Endothelial cell of umbilical vein (primary cell): ENCODE data around the gene OR4D2. TPM values are rescaled to one million over a fixed set of nuclear protein-coding genes. Genes with fewer than 3 reads are reported as not detected.

Experiments
- BruUV-seq: library from RNA; stranded (reverse); fragments of 400-500 nt; replicated peaks from 2 replicates; lab custom pipeline; 2021; lab: Mats Ljungman, UMichigan
- CTCF ChIA-PET: fragments of 300-600, 350-600 bp; sonication (Branson Sonifier 250); formaldehyde crosslinking; loops from one replicate; lab custom pipeline; 2021; ENCODE audit warnings: antibody characterized with exemption, inconsistent platforms; lab: Charles Lee
- POLR2A ChIA-PET: fragments of 300-600, 350-600 bp; sonication (Branson Sonifier 250); formaldehyde crosslinking; loops from one replicate; lab custom pipeline; 2021; ENCODE audit warnings: antibody characterized with exemption, inconsistent platforms; lab: Charles Lee
- DNase-seq: peaks from one replicate; pipeline ENCODE4 v3.0.0-alpha.2; 2011; ENCODE audit warnings: low read depth, low spot score
- FAIRE-seq: peaks from 2 replicates; lab custom pipeline; 2011; peaks lifted over from hg19 to GRCh38; lab: Jason Lieb, UNC
- H2AFZ ChIP-seq: 2 replicates; pipeline ENCODE4 v1.6.0; 2012; ENCODE audit warnings: low read depth, low read length, control low read depth, inconsistent platforms
- H3K27ac ChIP-seq: 2 replicates; pipeline ENCODE4 v1.5.1; 2011; ENCODE audit warnings: low read depth, mild to moderate bottlenecking, control low read depth, low read length, moderate library complexity; ENCODE audit not compliant: insufficient read depth
- H3K27me3 ChIP-seq, 2 experiments: 2 replicates each; pipeline versions ENCODE4 v1.6.0 to v1.6.1; 2011; ENCODE audit warnings: low read length in 2 of 2, mixed read lengths in 1 of 2; ENCODE audit not compliant: control insufficient read depth in 2 of 2, insufficient read depth in 2 of 2
- H3K36me3 ChIP-seq, 2 experiments: 2 replicates in 1 of 2; 3 replicates in 1 of 2; pipeline ENCODE4 v1.5.1; 2011; ENCODE audit warnings: low read length in 2 of 2, mild to moderate bottlenecking in 1 of 2, moderate library complexity in 1 of 2; ENCODE audit not compliant: control insufficient read depth in 2 of 2, insufficient read depth in 2 of 2; ENCODE audit errors: extremely low read depth in 1 of 2
- H3K4me1 ChIP-seq: 3 replicates; pipeline ENCODE4 v1.5.1; 2011; ENCODE audit warnings: mild to moderate bottlenecking, low read length; ENCODE audit not compliant: control insufficient read depth, insufficient read depth; ENCODE audit errors: extremely low read depth
- H3K4me2 ChIP-seq: 2 replicates; pipeline ENCODE4 v1.6.1; 2011; ENCODE audit warnings: low read length, control low read depth, mixed read lengths; ENCODE audit not compliant: insufficient read depth
- H3K4me3 ChIP-seq, 3 experiments: fragments of 200-600 bp in 1 of 3; sonication (generic), shearing (Covaris generic) in 1 of 3; replicated peaks in 1 of 3; 2 replicates each; pipeline ENCODE4 v1.5.1; 2011 to 2016; ENCODE audit warnings: control low read depth in 3 of 3, low read length in 3 of 3, mild to moderate bottlenecking in 2 of 3, inconsistent platforms in 1 of 3, low read depth in 1 of 3, moderate library complexity in 1 of 3; ENCODE audit not compliant: insufficient read depth in 1 of 3
- H3K79me2 ChIP-seq: 2 replicates; pipeline ENCODE4 v1.6.0; 2012; ENCODE audit warnings: low read length, inconsistent platforms; ENCODE audit not compliant: control insufficient read depth, insufficient read depth
- H3K9ac ChIP-seq: replicated peaks from 2 replicates; pipeline ENCODE3; 2011; ENCODE audit warnings: low read length, control low read depth; ENCODE audit not compliant: insufficient read depth; ENCODE audit errors: extremely low read depth
- H3K9me1 ChIP-seq: replicated peaks from 3 replicates; pipeline ENCODE4 v1.6.0; 2011; ENCODE audit warnings: mild to moderate bottlenecking, low read length; ENCODE audit not compliant: control insufficient read depth, insufficient read depth; ENCODE audit errors: extremely low read depth
- H3K9me3 ChIP-seq: replicated peaks from 2 replicates; pipeline ENCODE4 v1.5.1; 2012; ENCODE audit warnings: low read length, inconsistent platforms; ENCODE audit not compliant: control insufficient read depth, insufficient read depth
- H4K20me1 ChIP-seq: replicated peaks from 2 replicates; pipeline ENCODE3; 2011; ENCODE audit warnings: mild to moderate bottlenecking, low read length; ENCODE audit not compliant: control insufficient read depth, insufficient read depth; ENCODE audit errors: extremely low read depth
- EZH2 ChIP-seq: IDR thresholded peaks from 2 replicates; pipeline ENCODE4 v1.6.1; 2012; ENCODE audit warnings: borderline replicate concordance, low read depth, mild to moderate bottlenecking, moderate library complexity, low read length, inconsistent platforms; ENCODE audit not compliant: severe bottlenecking
- FOS ChIP-seq: IDR thresholded peaks from 2 replicates; pipeline ENCODE4 v1.6.1; 2011; ENCODE audit warnings: mild to moderate bottlenecking, low read length, moderate library complexity, borderline replicate concordance; ENCODE audit not compliant: insufficient read depth
- GATA2 ChIP-seq: IDR thresholded peaks from 2 replicates; pipeline ENCODE4 v1.7.0; 2011; ENCODE audit warnings: low read depth, mild to moderate bottlenecking, moderate library complexity, mixed read lengths, low read length; ENCODE audit not compliant: insufficient read length, insufficient read depth
- JUN ChIP-seq: IDR thresholded peaks from 2 replicates; pipeline ENCODE4 v1.6.1; 2011; ENCODE audit warnings: borderline replicate concordance, low read depth; ENCODE audit not compliant: insufficient read length, insufficient read depth
- MYC ChIP-seq: IDR thresholded peaks from one replicate; pipeline ENCODE4 v1.6.1; 2011; ENCODE audit warnings: mild to moderate bottlenecking, low read depth, low read length
- POLR2A ChIP-seq: IDR thresholded peaks from 2 replicates; pipeline ENCODE4 v1.6.1; 2012; ENCODE audit warnings: low read depth, mild to moderate bottlenecking, control low read depth, low read length
- POLR2AphosphoS5 ChIP-seq: IDR thresholded peaks from 2 replicates; pipeline ENCODE4 v1.6.1; 2012; ENCODE audit warnings: low read depth, mild to moderate bottlenecking, control low read depth, low read length, moderate library complexity; ENCODE audit not compliant: insufficient read depth
- dilution Hi-C: fragments of 300-500 bp; cut with MboI; formaldehyde crosslinking; loops from one replicate; pipeline ENCODE4 v1.15.0; 2019; ENCODE audit warnings: low sequenced_read_pairs; ENCODE audit not compliant: extremely low pct_ligation_motif_present
- intact Hi-C: fragments of 100-400 bp; cut with micrococcal nuclease; formaldehyde crosslinking; loops from one replicate; pipeline ENCODE4 v1.10.0; 2022
- polyA plus RNA-seq, 4 experiments: library from polyadenylated mRNA; depleted of rRNA in 3 of 4; stranded (reverse) in 3 of 4; unstranded in 1 of 4; fragments of >200 nt; gene quantifications; 2 replicates each; pipeline versions ENCODE4 v1.2.1 to v1.2.3, GENCODE V29; 2011 to 2012; ENCODE audit warnings: missing spikeins in 1 of 4
- total RNA-seq: library from RNA; stranded (reverse); gene quantifications from 2 replicates; pipeline ENCODE4 v1.2.3, GENCODE V29; 2021
- TF ChIP-seq, protein P1 (sequence below): IDR thresholded peaks from 2 replicates; pipeline ENCODE4 v1.6.1; 2011; ENCODE audit not compliant: insufficient read depth, insufficient read length
- TF ChIP-seq, protein P2 (sequence below), 2 donors: IDR thresholded peaks; 1 replicate in 1 of 2; 2 replicates in 1 of 2; pipeline ENCODE4 v1.5.1; 2011; ENCODE audit warnings: low read length in 2 of 2, mild to moderate bottlenecking in 2 of 2, moderate library complexity in 2 of 2, control low read depth in 1 of 2, inconsistent platforms in 1 of 2, low read depth in 1 of 2; ENCODE audit not compliant: insufficient read depth in 1 of 2; ENCODE audit errors: extremely low read depth in 1 of 2

The OR4D2 gene
- total and polyA plus RNA-seq, 2 donors (not counting 3 experiments of a cell fraction or from before 2014, with no cell fraction given) = not detected

DNA sequence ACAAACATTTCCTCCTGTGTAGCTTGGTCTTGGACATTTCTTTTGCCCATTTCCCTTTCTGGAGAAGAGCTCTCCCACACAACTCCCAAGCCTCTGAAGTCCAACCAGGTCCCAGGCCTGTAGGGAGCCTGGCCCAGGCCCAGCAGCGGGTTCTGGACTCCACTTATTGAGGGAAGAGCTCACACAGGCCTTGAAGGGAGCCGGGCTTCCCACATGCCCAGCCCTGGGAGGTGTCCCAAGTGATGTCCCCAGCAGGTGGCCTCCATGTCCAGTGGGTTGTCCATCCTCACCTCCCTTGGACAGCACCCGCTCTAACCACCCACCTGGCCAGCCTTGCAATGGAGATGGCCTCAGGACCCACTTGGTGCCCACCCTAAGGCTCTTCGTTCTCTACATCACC is 19.8 kb downstream of the OR4D2 start:
- Histone ChIP-seq H2AFZ (no peak overlapping the region), H3K36me3 (no peaks in the 10 kb centered on the region), H3K4me1 (no peaks in the 10 kb centered on the region), H4K20me1 (no peaks in the 10 kb centered on the region), H3K4me2 (no peak overlapping the region), H3K27ac (no peak overlapping the region), H3K9me3 (no peaks in the 10 kb centered on the region), H3K27me3 (no peaks in the 10 kb centered on the region), H3K79me2 (no peaks in the 10 kb centered on the region), H3K4me3 (no peak overlapping the region), H3K9ac (no peak overlapping the region), H3K9me1 (no peaks in the 10 kb centered on the region)
- TF ChIP-seq MYC = no peak
- intact Hi-C loops (no loop called here), dilution Hi-C loops (no loop called here)
- ChIA-PET CTCF (interaction anchor here (1.1 kb wide), 1 partner anchor 15 kb away, joined by 6 read pairs; no protein-coding TSS in a partner anchor), POLR2A (no interaction called here)
- no TSS peak for BruUV-seq
- FAIRE-seq = no peak
- no peak for DNase-seq

DNA sequence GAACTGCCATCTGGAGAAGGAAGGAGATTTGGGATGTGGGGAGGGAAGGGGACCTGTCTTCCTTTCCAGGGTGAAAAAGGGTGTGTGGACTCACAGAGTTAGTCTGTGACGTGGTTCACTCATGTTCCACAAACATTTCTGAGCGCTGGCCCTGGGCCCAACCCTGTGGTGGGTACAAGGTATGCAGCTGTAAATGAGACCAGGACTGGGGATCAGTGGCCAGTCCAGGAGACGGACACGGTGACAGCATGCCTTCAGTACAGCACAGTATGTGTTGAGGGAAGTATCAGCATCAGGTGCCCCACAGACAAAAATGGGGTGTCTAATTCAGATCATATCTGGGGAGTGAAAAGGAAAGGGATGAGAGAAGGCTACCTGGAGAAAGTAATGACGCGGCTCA is 20.3 kb downstream of the OR4D2 start:
- Histone ChIP-seq H3K9me3 (no peaks in the 10 kb centered on the region), H3K9ac (no peak overlapping the region), H3K27me3 (no peaks in the 10 kb centered on the region), H3K4me1 (no peaks in the 10 kb centered on the region), H3K79me2 (no peaks in the 10 kb centered on the region), H3K4me3 (no peak overlapping the region), H4K20me1 (no peaks in the 10 kb centered on the region), H2AFZ (no peak overlapping the region), H3K4me2 (no peak overlapping the region), H3K27ac (no peak overlapping the region), H3K9me1 (no peaks in the 10 kb centered on the region), H3K36me3 (no peaks in the 10 kb centered on the region)
- FAIRE-seq = no peak
- POLR2A ChIA-PET = no interaction called here
- intact Hi-C loops (no loop called here), dilution Hi-C loops (no loop called here)
- DNase-seq = no peak
- CTCF ChIA-PET = interaction anchor here (1.2 kb wide), 1 partner anchor 13 kb away, joined by 3 read pairs; no protein-coding TSS in a partner anchor
- BruUV-seq = no TSS peak
- no peak for TF ChIP-seq POLR2A
- TF ChIP-seq EZH2 = no peak
- TF ChIP-seq JUN = no peak
- TF ChIP-seq MYC = no peak
- TF ChIP-seq, protein P1, sequence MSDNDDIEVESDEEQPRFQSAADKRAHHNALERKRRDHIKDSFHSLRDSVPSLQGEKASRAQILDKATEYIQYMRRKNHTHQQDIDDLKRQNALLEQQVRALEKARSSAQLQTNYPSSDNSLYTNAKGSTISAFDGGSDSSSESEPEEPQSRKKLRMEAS = no peak
- TF ChIP-seq FOS = no peak
- TF ChIP-seq GATA2 = no peak
- no peak for TF ChIP-seq POLR2AphosphoS5
- TF ChIP-seq, protein P2, sequence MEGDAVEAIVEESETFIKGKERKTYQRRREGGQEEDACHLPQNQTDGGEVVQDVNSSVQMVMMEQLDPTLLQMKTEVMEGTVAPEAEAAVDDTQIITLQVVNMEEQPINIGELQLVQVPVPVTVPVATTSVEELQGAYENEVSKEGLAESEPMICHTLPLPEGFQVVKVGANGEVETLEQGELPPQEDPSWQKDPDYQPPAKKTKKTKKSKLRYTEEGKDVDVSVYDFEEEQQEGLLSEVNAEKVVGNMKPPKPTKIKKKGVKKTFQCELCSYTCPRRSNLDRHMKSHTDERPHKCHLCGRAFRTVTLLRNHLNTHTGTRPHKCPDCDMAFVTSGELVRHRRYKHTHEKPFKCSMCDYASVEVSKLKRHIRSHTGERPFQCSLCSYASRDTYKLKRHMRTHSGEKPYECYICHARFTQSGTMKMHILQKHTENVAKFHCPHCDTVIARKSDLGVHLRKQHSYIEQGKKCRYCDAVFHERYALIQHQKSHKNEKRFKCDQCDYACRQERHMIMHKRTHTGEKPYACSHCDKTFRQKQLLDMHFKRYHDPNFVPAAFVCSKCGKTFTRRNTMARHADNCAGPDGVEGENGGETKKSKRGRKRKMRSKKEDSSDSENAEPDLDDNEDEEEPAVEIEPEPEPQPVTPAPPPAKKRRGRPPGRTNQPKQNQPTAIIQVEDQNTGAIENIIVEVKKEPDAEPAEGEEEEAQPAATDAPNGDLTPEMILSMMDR (IDR thresholded peaks at IDR 0.05; ENCODE audit: extremely low read depth in 1 of 2, insufficient read depth in 1 of 2, low read depth in 1 of 2, low read length in 2 of 2) = no peak
